GM18511 (cell line): ENCODE data around the gene PTTG1IP.
"Not testable (repeated sequence)": the region's sequence is repeated elsewhere in the genome, so short reads cannot be mapped to it uniquely, and the experiment has no call there.

ENCODE experiments used
- ATAC-seq: cut with Tn5 transposase; IDR thresholded peaks from one replicate; pipeline ENCODE4 v1.9.1; 2021; ENCODE audit warnings: mild to moderate bottlenecking, moderate library complexity; ENCODE audit not compliant: unreplicated experiment

PTTG1IP gene

GRCh38 chr21:44833663-44834062 lies 39.8 kb downstream of the PTTG1IP start:
- ATAC-seq, result no peak

GRCh38 chr21:44832516-44833255 lies 40.8 kb downstream of the PTTG1IP start:
- ATAC-seq, result not testable (repeated sequence)

GRCh38 chr21:44831227-44831860 lies 42.1 kb downstream of the PTTG1IP start:
- no peak for ATAC-seq

- ATAC-seq, result no peak
These were observed 43.9 kb downstream of the PTTG1IP start for GRCh38 chr21:44829507-44830092.

GRCh38 chr21:44828362-44829056 lies 45.0 kb downstream of the PTTG1IP start:
- ATAC-seq, result no peak

GRCh38 chr21:44823179-44823660 lies 50.3 kb downstream of the PTTG1IP start:
- no peak for ATAC-seq

GRCh38 chr21:44822484-44823178 lies 50.9 kb downstream of the PTTG1IP start:
- no peak for ATAC-seq

GRCh38 chr21:44820851-44821250 lies 52.6 kb downstream of the PTTG1IP start:
- no peak for ATAC-seq

GRCh38 chr21:44819283-44820243 lies 53.9 kb downstream of the PTTG1IP start:
- no peak for ATAC-seq

- no peak for ATAC-seq
These were observed 54.9 kb downstream of the PTTG1IP start for GRCh38 chr21:44818640-44819011.

GRCh38 chr21:44817914-44818639 lies 55.4 kb downstream of the PTTG1IP start, which contains the start of gene SUMO3:
TSS of gene SUMO3 (minus strand) at chr21:44818062. CDS start at chr21:44817968, 94 bp downstream.
- peak; percentile 73 for ATAC-seq

GRCh38 chr21:44817506-44817880 lies 56.0 kb downstream of the PTTG1IP start:
- peak; percentile 74 for ATAC-seq

GRCh38 chr21:44816761-44817505 lies 56.6 kb downstream of the PTTG1IP start:
- no peak for ATAC-seq

GRCh38 chr21:44815852-44816628 lies 57.5 kb downstream of the PTTG1IP start:
- no peak for ATAC-seq

- no peak for ATAC-seq
These were observed 58.3 kb downstream of the PTTG1IP start for GRCh38 chr21:44815225-44815624.

- no peak for ATAC-seq
These were observed 58.9 kb downstream of the PTTG1IP start for GRCh38 chr21:44814498-44815023.

GRCh38 chr21:44813727-44814126 lies 59.8 kb downstream of the PTTG1IP start:
- no peak for ATAC-seq
